Islet precursor cell (in vitro differentiated cells): Measurements from ENCODE around the gene GPR142.

Experiments
- DNase-seq: peaks from one replicate; pipeline ENCODE4 v3.0.0-alpha.2; 2018

The GPR142 gene, protein sequence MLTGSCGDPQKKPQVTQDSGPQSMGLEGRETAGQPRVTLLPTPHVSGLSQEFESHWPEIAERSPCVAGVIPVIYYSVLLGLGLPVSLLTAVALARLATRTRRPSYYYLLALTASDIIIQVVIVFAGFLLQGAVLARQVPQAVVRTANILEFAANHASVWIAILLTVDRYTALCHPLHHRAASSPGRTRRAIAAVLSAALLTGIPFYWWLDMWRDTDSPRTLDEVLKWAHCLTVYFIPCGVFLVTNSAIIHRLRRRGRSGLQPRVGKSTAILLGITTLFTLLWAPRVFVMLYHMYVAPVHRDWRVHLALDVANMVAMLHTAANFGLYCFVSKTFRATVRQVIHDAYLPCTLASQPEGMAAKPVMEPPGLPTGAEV

DNA sequence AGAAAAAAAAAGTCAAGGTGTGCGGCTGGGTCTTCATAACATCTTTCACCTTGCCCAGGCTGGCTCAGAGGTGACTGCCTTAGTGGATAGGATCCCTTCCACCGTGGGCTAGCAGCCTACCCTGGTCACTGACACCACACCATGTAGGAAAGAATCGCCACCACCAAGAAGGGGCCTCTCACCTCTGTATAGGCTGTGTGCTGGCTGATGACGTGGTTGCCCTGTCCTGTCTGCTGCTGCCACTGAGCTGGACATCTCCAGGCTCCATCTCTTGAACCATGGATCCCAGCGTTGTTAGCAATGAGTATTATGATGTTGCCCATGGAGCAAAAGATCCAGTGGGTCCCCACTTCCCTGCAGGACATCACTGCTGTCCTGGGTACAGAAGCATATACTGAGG, at the start of gene GPR142:
TSS of gene GPR142 (plus strand) at position 301 of the 400 bp plus-strand sequence. CDS start 2,035 bp downstream, outside the sequence.
- no peak for DNase-seq

DNA sequence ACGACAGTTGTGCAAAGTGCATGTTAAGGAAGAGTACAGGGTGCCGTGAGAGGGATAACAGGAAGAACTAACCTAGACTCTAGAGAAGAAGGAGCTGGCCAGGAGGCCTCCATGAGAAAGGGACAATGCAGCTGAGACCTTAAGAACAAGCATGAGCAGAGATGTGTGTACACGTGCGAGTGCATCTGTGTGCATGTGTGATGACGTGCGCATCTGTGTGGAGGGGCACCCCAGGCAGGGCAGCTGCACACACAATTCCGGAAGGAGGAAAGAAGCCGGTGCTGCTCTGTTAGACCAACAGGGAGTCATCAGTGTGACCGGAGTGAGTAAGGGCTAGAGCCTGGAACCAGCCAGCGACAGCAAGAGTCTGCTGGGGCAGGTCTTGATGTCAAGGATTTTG, 48.9 kb upstream of the GPR142 start:
- DNase-seq: peak; percentile 50

DNA sequence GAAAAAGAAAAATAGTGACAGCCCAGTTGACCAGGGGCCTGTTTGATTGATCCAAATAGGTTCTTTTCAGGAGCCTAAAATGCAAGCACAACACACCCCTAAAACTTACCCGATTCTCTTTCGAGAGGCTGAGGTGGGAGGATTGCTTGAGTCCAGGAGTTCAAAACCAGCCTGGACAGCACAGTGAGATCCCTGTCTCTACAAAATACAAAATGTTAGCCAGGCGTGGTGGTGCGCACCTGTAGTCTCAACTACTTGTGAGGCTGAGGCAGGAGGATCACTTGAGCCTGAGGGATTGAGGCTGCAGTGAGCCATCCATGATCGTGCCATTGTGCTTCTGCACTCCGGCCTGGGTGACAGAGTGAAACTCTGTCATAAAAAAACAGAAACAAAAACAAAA, 42.8 kb upstream of the GPR142 start:
- no peak for DNase-seq

DNA sequence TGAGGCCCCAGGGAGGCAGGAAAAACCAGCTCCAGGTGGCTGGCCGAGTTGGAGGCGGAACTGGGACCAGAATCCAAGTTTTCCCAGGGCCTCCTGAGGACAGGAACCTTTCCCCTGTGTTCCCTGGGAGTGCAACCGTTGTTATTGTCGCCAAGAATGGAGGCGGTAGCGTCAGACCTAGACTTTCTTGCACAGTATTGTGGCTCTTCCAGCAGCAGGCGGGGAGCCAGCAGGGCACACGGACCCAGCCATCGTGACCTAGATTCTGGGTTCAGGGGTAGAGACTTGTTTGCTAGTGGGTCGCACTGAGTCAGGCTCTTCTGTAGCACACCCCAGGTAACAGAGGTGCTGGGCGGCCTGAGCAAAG, 41.9 kb upstream of the GPR142 start:
- DNase-seq: no peak

DNA sequence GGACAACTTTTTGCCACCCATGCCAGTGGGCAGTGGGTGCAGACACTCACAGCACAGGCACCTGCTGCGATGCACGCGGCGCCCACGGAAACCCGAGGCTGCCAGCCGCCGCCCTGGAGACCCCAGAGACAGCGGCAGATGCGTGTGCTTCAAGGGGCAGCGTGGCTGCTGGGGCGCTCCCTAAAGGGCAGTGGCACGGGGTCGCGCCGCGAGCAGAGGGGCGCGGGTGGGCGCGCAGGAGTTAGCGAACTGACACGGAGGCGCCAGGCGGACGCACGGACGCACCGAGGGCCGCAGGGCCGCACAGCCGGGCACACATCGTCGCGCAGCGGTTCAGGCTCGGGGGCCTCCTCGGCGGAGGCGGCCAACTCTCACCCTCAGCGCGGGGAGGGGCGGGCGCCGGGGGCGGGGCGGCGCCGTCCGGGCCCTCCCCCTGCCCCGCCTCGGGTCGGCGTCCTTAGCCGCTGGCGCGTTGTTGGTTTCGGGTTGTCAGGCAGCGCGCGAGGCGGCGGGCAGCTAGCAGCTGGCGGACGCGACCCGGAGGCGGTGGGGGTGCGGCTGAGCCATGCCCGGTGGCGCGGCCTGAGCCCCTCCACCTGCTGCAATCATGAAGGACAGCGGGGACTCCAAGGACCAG, 41.4 kb upstream of the GPR142 start, which contains the start of gene KIF19:
TSS of gene KIF19 (plus strand) at position 484 of the 637 bp plus-strand sequence. CDS start at position 608, 124 bp downstream.
- peak; percentile 83 for DNase-seq

DNA sequence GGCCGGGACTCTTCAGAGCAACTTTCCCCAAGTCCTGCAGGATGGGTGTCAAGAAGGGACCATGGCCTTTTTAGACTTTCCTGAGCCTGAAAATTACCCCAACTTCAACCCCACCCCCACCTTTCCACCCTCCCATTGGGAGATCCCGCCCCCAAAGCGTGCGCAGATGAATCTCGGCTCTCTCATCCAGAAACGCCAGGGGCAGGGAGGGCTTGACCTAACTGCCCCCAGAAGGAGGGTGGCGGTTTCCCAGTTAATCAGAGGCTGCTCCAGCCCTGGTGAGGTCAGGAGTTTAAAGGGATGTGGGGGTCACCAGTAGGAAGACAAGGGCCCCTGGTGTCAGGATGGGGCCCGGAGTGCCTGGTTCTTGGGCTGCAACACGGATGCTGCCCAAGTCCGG, 40.8 kb upstream of the GPR142 start:
- DNase-seq: peak; percentile 52

DNA sequence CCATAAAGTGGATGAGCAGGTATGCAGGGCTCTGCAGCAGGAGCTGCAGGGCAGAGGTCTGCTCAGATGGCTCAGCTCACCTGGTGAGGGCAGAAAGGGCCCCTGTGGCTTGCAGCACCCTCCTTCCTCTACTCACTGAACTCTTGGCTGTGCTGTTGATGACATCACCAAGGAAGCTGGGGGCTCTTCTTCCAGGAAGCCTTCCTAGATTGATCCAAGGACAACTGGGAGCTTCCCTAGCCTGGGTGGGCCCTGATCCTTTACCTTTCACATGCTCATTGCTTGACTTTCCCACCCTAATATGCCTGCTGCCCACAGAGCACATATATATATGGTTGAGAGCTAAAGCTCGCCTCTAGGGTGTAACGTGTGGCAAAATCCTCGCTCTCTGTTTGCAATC, 38.8 kb upstream of the GPR142 start:
- no peak for DNase-seq

DNA sequence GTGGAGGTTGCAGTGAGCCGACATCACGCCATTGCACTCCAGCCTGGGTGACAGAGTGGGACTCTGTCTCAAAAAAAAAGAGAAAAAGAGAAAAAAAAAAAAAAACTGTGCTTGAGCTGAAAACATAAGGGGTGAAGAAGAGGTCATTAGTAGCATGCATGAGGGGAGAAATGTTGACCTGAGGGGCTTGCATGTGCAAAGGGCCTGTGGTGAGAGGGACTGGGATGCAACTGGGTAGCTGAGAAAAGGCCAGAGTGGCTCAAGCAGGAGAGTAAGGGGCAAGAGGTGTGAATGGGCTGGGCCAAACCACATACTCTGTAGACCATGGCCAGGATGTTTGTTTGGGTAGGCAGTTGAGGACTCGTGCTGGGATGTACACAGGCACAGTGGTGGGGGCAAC, 37.9 kb upstream of the GPR142 start:
- no peak for DNase-seq

DNA sequence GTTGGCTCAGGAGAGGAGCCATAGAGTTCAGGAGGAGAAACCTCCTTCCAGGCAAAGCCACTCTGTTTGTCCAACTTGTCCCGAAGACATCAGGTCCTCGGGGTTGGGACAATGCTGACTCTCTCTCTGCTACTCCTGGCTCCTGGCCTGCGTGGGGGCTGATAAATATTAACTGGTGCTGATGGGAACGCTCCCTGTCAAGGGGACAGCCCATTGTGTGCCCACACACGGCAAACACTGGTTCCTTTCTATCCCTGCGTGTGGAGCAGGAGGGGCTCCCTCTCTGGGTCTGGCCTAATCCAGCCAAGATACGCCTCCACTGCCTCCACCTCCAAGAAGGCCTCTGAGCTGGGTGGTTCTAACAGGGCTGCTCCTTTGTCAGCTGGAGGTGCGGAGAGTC, 36.9 kb upstream of the GPR142 start:
- DNase-seq: no peak

DNA sequence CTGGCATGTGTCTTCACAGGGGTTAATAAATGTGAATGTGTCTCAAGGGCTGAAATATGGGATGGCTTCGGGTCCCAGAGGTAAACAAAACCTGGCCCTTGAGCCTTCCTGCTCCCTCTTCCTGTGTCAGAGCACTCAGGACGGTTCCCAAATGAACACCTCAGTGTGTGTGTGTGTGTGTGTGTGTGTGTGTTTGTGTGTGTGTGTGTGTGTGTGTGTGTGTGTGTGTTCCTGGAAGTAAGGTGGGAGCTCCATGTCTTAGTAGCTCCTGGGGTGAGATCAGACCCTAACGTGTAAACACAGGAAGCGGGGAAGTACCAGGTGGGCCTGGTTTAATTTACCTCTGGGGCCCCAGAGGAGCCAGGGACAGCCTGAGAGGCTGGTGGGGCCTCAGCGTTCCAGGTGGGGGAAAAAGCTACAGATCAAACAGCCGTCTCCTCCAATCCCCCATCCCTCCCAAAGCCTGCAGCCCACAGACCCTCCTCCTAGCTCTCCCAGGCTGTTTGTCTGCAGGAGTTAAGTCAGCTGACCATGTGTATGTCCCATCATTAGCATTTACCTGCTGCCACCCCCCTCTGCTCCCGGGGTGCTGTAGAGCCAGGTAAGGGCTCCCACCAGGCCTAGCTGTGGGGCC, 35.2 kb upstream of the GPR142 start:
- no peak for DNase-seq

DNA sequence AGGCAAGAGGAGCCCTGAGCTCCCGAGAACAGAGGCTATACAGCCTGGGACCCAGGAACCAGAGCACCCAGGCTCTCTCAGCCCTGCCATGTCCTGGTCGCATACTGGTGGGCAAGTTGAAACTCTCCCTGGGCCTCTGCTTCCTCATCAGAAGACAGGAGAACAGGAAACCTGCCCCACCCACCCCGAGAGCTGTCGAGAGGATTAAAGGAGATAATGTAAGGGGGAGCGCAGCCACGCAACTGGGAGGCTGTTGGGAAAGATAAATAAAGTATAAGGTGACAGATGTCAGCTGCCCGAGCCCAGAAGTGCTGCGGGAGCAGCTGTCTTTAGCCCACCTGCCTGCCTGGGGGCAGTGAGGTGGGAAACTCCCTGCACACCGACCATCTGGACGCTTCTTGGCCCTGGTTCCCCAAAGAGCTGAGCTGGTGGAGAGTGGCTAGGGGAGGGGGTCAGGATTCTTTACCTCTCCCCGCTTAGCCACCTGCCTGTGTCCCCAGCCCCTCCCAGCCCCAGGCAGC, 34.5 kb upstream of the GPR142 start:
- DNase-seq: no peak

DNA sequence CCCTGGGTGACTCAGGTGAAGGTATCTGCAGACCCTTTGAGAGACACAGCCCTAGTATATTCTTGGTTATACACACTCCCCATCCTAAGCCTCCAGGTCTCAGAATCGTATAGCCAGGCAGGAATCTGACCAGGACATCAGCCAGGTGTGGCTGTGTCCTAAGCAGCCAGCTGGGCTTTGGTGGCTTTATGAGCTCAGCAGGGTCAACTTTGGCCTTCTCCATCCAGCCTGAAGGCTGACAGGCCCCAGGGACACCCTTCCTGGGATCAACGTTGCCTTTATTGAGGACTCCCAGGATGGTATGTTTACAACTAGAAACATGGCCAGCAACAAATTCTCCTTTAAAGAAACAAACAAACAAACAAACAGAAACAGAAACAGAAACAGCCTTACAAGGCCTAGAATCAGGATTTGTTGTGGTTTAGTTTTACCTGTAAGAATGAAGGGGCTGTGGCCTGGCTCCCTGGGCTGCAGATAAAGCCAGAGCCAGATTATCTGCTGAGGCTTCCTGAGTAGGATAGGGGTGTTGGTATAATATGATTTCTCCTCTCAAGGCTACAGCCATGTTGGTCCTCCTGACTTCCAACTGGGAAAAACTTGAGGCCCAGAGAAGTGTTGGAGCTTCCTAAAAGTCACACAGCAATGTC, 32.8 kb upstream of the GPR142 start:
- no peak for DNase-seq

DNA sequence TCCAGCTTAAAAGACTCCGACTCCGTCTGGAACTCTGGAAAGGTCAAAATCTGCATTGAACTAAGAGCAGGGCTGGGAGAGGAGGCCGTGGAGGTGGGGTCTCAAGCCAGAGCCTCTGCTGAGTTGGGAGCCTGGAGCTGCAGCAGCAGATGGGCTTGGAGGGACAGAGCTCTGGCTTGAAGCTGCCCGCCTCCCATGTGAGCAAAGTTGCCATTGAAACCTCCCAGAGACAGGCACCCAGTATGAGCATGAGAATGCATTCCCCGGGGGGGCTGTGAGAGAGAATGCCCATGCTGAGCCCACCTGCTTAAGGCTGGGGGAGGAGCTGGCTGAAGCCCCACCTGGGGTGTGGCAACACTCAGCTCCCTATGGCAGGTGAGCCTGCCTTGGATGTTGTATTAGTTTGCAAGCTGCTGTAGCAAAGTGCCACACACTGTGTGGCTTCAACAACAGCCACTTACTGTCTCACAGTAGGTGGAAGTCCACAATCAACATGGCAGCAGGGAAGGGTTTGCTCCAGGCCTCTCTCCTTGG, 31.7 kb upstream of the GPR142 start:
- DNase-seq: no peak

DNA sequence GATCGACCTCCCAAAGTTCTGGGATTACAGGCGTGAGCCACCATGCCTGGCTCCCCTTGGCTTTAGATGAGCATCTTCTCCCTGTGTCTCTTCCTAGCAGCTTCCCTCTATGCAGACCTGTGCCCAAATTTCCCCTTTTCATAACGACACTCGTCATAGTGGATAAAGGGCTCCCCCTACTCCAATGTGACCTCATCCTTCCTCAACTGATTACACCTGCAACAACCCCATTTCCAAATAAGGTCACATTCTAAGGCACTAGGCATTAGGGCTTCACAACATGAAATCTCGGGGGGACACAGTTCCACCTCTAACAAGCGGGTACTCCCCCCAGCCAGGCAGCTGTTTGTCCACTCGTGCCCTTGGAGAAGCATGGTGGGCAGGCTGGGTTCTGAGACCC, 31.0 kb upstream of the GPR142 start:
- no peak for DNase-seq

DNA sequence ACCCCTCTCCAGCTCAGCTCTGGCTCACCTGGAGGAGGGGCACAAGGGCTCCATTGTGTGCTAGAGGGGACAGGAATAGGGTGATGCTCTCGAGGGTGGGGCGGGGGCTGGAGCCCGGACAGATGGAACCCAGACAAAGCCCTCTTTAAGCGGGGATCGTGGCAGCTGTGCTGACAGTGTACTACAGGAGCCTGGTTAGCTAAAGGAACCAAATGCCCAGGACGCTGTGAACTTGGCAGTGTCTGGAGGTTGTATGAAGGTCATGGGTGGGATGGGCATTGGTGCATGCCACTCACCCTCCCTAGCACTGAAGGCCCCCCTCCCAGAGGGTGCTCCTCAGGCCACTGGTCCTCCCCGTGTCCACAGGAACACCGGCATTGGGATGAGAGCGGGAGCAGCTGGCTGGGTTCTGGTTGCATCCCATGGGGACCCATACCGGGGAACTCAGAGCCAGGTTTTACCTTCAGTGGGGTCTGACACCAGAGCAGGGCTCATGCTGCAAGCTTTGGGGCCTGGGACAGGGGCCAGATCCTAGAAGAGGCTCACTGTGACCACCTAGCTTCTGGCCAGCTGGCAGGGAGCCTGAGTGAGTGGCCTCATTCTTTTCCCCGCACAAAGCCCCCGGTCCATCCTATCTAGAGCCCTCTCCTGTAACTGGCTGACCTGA, 29.3 kb upstream of the GPR142 start:
- no peak for DNase-seq

DNA sequence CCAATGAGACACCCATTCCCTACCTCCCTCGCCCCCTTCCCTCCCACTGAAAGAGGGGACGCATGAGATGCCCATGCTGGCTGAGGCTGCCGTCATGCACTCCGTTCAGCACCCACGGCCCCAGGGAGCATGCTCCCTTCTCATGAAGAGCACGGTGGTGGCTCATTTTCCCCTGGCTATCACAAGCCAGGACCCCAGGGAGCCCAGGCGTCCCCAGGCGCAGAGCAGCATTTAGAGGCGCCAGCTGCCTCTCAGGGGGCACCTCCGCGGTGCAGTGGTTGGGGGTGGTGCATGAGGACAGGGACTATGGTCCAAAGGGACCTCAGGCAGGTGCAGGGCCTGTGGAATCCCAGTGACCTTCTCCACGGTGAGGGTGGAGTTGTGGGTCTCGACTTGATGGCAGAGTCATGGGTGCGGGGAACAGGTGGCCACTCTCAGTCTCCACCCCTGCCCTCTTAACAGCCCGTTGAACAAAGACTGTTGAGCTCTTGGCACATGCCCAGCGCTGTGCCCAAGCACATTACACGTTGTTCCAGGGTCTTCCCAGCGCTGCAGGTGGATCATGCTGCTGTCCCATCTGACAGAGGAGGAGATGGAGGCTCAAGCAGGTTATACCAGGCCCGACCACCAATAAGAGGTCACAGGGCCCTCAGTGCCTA, 27.6 kb upstream of the GPR142 start:
- DNase-seq: no peak

DNA sequence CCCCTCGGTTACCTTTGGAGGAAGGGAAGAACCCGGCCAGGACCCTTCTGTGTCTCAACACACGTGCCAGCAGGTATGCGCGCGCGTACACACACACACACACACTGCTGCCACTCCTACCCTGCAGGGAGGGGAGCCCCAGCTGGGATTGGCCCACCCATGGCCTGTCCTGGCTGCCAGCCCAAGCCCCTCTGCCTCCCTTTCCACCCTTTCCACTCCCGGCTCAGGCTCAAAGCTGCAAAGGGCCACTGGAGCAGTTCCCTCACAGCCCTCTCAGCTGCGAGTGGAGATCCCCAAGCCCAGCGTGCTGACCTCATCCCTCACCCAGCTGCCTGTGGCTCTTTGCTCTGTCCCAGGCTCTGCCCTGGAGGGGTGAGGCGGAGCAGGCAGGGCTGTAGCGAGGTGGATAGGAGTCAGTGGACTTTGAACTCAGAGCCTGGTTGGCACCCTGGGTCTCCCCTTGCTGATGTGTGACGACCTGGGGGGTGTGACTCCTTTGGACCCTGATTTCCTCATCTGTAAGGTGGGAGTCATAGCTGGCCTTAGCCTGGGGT, 26.8 kb upstream of the GPR142 start:
- peak; percentile 81 for DNase-seq

DNA sequence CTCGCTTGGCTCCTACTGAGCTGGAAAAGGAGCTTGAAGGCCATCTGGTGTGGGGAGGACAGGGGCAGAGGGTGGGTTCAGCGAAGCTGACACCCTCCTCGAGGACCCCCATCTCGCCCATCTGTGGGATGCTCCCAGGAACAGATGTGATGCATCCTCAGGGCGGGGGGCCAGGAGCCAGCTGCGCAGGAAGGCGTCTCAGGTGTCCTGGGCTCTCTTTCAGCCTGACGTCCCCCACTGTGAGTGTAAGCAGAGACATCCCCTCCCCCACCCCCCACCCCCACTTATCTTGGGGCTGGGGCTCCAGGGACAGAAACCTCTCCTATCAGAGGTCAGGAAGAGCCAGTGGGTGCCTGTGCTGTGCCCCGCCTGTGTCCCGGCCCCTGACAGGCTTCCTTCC, 25.1 kb upstream of the GPR142 start:
- DNase-seq: no peak

DNA sequence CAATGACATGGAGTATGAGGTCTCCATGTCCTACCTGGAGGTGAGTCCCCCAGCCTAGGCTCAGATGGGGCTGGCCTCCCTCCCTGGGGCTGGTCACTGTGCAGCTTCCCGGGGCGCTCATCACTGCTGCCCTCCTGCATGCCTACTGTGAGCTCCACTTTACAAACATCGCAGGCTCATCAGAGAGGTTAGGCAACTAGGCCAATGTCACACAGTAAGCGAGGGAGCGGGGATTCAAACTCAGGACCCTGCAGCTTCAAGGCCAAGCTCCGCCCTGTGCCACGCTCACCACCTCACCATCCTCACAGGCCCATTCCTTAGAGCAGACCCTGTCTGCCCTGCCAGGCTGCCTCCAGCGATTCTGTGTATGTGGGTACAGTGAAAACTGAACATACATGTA, 24.2 kb upstream of the GPR142 start:
- DNase-seq: no peak

DNA sequence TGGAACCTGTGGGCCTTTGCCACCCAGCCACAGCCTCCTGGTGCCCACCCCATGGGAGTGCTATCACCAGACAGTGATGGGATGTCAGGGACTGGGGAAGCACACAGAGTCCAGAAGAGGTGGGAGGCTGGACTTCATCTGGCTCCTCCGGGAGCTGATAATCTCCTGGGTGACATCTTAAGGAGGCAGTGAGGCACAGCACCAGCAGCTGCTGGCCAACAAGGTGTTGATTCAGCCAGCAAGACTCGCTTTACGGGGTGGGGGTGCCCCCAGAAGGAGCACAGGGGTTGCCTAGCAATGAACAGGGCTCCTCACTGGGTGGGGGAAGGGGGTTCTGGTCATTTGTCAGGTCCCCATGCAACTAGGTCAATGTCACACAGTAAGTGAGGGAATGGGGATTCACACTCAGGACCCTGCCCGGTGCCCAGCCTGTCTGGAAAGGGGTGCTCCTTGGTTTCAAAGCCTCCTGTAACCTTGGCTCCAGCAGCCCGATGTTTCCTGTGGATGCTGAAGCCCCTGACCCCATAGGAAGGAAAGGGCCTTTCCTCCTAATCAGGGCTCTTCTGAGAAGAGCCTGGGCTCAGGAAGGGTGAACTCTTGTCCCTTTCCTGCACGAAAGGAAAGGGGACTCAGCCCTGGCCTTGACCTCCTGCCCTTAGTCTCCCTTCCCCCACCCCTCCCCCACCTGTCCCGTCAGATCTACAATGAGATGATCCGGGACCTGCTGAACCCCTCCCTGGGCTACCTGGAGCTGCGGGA, 23.6 kb upstream of the GPR142 start:
- no peak for DNase-seq

DNA sequence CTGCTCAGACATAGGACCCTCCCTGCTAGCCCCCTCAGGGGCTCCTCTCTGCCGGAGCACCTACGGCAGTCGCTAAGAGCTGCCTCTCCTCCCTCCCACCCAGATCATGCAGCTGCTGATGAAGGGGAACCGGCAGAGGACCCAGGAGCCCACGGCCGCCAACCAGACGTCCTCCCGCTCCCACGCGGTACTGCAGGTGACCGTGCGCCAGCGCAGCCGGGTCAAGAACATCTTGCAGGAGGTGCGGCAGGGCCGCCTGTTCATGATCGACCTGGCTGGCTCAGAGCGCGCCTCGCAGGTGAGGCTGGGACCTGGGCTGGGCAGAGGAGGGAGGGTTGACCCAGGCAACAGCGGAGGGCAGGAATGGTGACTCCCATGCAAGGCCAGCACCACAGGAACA, 22.6 kb upstream of the GPR142 start:
- no peak for DNase-seq
